ENCODE data around the gene NOXA1. TPM values are rescaled to one million over a fixed set of nuclear protein-coding genes. Genes with fewer than 3 reads are reported as not detected.
"Not testable (repeated sequence)": the region's sequence is repeated elsewhere in the genome, so short reads cannot be mapped to it uniquely, and the experiment has no call there.

NOXA1 gene
- total RNA-seq, 4 donors from 2014 or later, result 2.2 to 7.6 (median 4.0) TPM

- Histone ChIP-seq H3K9me3 (no peaks in the 10 kb centered on the region), H3K36me3 (peaks cover 30% of the 10 kb centered on the region), H3K27ac (no peak overlapping the region), H3K4me3 (no peak overlapping the region), H3K27me3 (no peaks in the 10 kb centered on the region), H3K4me1 (peaks cover 3% of the 10 kb centered on the region)
- TF ChIP-seq POLR2A (IDR thresholded peaks at IDR 0.05), result no peak
- whole genome bisulfite sequencing, result 84% methylated on average over 12 of the region's 23 CpGs
- DNase-seq (ENCODE audit: low spot score in 2 of 2), result peak in 1 of 2 donors; percentile 53
These were observed 42.0 kb downstream of the NOXA1 start for GRCh38 chr9:137465000-137465719.

- no peak for TF ChIP-seq EP300 (IDR thresholded peaks at IDR 0.05)
- TF ChIP-seq POLR2A (IDR thresholded peaks at IDR 0.05), result no peak
- TF ChIP-seq, protein P1, sequence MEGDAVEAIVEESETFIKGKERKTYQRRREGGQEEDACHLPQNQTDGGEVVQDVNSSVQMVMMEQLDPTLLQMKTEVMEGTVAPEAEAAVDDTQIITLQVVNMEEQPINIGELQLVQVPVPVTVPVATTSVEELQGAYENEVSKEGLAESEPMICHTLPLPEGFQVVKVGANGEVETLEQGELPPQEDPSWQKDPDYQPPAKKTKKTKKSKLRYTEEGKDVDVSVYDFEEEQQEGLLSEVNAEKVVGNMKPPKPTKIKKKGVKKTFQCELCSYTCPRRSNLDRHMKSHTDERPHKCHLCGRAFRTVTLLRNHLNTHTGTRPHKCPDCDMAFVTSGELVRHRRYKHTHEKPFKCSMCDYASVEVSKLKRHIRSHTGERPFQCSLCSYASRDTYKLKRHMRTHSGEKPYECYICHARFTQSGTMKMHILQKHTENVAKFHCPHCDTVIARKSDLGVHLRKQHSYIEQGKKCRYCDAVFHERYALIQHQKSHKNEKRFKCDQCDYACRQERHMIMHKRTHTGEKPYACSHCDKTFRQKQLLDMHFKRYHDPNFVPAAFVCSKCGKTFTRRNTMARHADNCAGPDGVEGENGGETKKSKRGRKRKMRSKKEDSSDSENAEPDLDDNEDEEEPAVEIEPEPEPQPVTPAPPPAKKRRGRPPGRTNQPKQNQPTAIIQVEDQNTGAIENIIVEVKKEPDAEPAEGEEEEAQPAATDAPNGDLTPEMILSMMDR (IDR thresholded peaks at IDR 0.05), result no peak
- no peak for TF ChIP-seq POLR2AphosphoS5 (IDR thresholded peaks at IDR 0.05)
- H3K9me3 ChIP-seq, result no peaks in the 10 kb centered on the region
- 80% methylated on average over 21 of the region's 23 CpGs for WGBS
- DNase-seq (ENCODE audit: low spot score in 2 of 2), result peak; percentile 54 to 59
- H3K27ac ChIP-seq, result no peak overlapping the region
- peaks cover 30% of the 10 kb centered on the region for H3K36me3 ChIP-seq
- no peak overlapping the region for H3K4me3 ChIP-seq
- no peaks in the 10 kb centered on the region for H3K27me3 ChIP-seq
- H3K4me1 ChIP-seq, result no peaks in the 10 kb centered on the region
These were observed 42.7 kb downstream of the NOXA1 start for GRCh38 chr9:137465720-137466388.

DNA sequence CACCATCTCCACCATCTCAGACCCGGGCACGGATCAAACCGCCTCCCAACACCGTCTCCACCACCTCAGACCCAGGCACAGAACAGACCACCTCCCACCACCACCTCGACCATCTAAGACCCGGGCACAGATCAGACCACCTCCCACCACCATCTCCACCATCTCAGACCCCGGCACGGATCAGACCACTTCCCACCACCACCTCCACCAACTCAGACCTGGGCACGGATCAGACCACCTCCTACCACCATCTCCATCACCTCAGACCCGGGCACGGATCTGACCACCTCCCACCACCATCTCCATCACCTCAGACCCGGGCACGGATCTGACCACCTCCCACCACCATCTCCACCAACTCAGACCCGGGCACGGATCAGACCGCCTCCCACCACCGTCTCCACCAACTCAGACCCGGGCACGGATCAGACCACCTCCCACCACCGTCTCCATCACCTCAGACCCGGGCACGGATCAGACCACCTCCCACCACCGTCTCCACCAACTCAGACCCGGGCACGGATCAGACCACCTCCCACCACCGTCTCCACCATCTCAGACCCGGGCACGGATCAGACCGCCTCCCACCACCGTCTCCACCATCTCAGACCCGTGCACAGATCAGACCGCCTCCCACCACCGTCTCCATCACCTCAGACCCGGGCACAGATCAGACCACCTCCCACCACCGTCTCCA is 43.3 kb downstream of the NOXA1 start:
- not testable (repeated sequence) for H3K4me3 ChIP-seq, H3K27me3 ChIP-seq, H3K27ac ChIP-seq, H3K9me3 ChIP-seq, H3K4me1 ChIP-seq
- 91% methylated on average over 35 of the region's 35 CpGs for WGBS
- peak in 1 of 2 donors; percentile 50 for DNase-seq (ENCODE audit: low spot score in 2 of 2)
- H3K36me3 ChIP-seq, result peaks cover 30% of the 10 kb centered on the region

DNA sequence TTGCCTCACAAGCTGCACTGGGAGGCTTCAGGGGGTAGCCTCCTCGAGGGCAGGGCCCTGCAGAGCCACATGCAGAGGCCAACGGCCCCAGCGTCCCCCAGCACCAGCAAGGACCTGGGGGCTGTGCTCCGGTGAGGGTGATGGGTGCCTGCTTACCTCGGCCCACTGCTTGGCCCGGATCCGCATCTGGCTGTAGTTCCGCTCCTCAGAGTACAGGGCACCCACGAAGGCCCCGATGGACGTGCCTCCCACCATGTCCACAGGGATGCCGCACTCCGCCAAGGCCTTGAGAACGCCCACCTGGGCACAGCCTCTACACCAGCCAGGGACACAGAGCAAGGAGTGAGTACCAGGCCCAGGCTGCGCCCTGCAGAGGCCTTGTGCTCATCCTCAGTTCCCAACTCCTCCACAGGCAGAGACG is 44.0 kb downstream of the NOXA1 start:
- no peak overlapping the region for H3K4me3 ChIP-seq
- no peak for DNase-seq (ENCODE audit: low spot score in 2 of 2)
- 98% methylated on average over 4 of the region's 16 CpGs for WGBS
- no peak overlapping the region for H3K27ac ChIP-seq
- H3K27me3 ChIP-seq, result no peaks in the 10 kb centered on the region
- TF ChIP-seq POLR2A (IDR thresholded peaks at IDR 0.05) (no peak), EP300 (IDR thresholded peaks at IDR 0.05) (no peak), POLR2AphosphoS5 (IDR thresholded peaks at IDR 0.05) (no peak)
- TF ChIP-seq, protein P1 (IDR thresholded peaks at IDR 0.05), result no peak
- no peaks in the 10 kb centered on the region for H3K4me1 ChIP-seq
- no peaks in the 10 kb centered on the region for H3K9me3 ChIP-seq
- peaks cover 25% of the 10 kb centered on the region for H3K36me3 ChIP-seq

DNA sequence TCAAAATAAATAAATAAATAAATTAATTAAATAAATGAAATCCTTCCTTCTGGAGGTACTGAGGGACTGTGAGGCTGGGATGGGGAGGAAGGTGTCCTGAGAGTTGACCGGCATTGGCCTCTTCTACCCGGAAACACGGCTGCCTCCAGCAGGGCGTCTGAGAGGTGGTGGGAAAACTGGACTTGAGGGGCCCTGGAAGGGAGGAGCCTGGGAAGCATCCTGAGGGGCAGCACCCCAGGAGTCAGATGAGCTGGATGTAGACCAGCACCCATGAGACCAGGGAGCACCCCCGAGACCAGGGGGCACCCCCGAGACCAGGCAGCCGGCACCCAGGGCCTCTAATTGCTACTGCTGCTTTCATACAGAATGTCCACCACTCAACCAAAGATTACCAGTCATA is 44.7 kb downstream of the NOXA1 start:
- TF ChIP-seq POLR2A (IDR thresholded peaks at IDR 0.05), result no peak
- no peak for TF ChIP-seq POLR2AphosphoS5 (IDR thresholded peaks at IDR 0.05)
- no peak for TF ChIP-seq EP300 (IDR thresholded peaks at IDR 0.05)
- TF ChIP-seq, protein P1 (IDR thresholded peaks at IDR 0.05), result no peak
- Histone ChIP-seq H3K4me1 (no peaks in the 10 kb centered on the region), H3K27me3 (no peaks in the 10 kb centered on the region), H3K4me3 (no peak overlapping the region), H3K36me3 (peaks cover 23% of the 10 kb centered on the region), H3K27ac (no peak overlapping the region), H3K9me3 (no peaks in the 10 kb centered on the region)
- no peak for DNase-seq (ENCODE audit: low spot score in 2 of 2)
- 96% methylated on average over 7 of the region's 7 CpGs for WGBS

DNA sequence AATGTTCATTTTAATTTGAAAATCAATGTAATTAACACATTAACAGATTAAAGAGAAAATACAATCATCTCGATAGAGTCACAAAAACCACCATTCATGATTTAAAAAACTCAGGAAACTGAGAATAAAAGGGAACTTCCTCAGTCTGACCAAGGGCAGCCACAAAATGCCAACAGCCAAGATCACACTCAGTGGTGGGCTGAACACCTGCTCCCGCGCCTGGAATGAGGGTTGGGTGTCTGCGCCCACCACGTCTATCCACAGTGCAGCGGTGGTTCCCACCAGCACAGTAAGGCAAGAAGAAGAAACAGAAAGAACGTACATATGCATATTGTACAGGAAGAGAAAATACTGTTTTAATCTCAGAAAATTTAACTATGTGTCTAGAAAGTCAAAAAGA is 47.6 kb downstream of the NOXA1 start:
- Histone ChIP-seq H3K27ac (no peak overlapping the region), H3K4me1 (no peaks in the 10 kb centered on the region), H3K9me3 (peaks cover 7% of the 10 kb centered on the region), H3K36me3 (peaks cover 11% of the 10 kb centered on the region), H3K4me3 (no peak overlapping the region), H3K27me3 (no peaks in the 10 kb centered on the region)
- WGBS, result 69% methylated on average over 7 of the region's 7 CpGs
- DNase-seq (ENCODE audit: low spot score in 2 of 2), result no peak
- no peak for TF ChIP-seq POLR2A (IDR thresholded peaks at IDR 0.05)
- no peak for TF ChIP-seq EP300 (IDR thresholded peaks at IDR 0.05)
- TF ChIP-seq, protein P1 (IDR thresholded peaks at IDR 0.05), result no peak
- no peak for TF ChIP-seq POLR2AphosphoS5 (IDR thresholded peaks at IDR 0.05)

Data from suprapubic skin (tissue), 4 donors.